ENCODE measurements around the gene ATP7B.

ATP7B gene

DNA sequence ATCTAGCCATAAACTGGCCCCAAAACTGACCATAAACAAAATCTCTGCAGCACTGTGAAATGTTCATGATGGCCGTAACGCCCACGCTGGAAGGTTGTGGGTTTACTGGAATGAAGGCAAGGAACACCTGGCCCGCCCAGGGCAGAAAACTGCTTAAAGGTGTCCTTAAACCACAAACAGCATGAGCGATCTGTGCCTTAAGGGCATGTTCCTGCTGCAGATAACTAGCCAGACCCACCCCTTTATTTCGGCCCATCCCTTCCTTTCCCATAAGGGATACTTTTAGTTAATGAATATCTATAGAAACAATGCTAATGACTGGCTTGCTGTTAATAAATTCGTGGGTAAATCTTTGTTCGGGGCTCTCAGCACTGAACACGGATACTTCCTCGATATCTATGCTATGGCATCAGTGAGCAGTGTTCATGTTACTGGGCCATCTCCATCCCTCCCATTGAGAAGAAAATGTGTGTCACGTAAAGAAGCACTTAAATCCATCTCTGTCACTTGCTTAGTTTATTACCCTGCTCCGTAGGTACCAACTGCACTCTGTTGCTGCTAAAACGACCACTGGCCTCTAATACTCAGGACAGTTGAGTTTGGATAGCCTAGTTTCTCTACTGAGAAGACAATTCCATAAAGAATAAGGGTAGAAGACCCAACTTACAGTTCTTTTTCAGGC lies 5.3 kb downstream of the ATP7B start:
- TF ChIP-seq, protein P1, sequence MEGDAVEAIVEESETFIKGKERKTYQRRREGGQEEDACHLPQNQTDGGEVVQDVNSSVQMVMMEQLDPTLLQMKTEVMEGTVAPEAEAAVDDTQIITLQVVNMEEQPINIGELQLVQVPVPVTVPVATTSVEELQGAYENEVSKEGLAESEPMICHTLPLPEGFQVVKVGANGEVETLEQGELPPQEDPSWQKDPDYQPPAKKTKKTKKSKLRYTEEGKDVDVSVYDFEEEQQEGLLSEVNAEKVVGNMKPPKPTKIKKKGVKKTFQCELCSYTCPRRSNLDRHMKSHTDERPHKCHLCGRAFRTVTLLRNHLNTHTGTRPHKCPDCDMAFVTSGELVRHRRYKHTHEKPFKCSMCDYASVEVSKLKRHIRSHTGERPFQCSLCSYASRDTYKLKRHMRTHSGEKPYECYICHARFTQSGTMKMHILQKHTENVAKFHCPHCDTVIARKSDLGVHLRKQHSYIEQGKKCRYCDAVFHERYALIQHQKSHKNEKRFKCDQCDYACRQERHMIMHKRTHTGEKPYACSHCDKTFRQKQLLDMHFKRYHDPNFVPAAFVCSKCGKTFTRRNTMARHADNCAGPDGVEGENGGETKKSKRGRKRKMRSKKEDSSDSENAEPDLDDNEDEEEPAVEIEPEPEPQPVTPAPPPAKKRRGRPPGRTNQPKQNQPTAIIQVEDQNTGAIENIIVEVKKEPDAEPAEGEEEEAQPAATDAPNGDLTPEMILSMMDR (IDR thresholded peaks at IDR 0.05; ENCODE audit: low read depth, low read length), result no peak
- no peak for TF ChIP-seq MYC (IDR thresholded peaks at IDR 0.05; ENCODE audit: low read depth, low read length)
- TF ChIP-seq POLR2A (IDR thresholded peaks at IDR 0.05; ENCODE audit: extremely low read depth, insufficient read length), result no peak
- TF ChIP-seq, protein P2, sequence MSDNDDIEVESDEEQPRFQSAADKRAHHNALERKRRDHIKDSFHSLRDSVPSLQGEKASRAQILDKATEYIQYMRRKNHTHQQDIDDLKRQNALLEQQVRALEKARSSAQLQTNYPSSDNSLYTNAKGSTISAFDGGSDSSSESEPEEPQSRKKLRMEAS (IDR thresholded peaks at IDR 0.05; ENCODE audit: low read depth, low read length), result no peak
- DNase-seq (ENCODE audit: low read depth), result no peak
- H3K4me3 ChIP-seq (ENCODE audit: low read depth, low read length), result no peak overlapping the region

DNA sequence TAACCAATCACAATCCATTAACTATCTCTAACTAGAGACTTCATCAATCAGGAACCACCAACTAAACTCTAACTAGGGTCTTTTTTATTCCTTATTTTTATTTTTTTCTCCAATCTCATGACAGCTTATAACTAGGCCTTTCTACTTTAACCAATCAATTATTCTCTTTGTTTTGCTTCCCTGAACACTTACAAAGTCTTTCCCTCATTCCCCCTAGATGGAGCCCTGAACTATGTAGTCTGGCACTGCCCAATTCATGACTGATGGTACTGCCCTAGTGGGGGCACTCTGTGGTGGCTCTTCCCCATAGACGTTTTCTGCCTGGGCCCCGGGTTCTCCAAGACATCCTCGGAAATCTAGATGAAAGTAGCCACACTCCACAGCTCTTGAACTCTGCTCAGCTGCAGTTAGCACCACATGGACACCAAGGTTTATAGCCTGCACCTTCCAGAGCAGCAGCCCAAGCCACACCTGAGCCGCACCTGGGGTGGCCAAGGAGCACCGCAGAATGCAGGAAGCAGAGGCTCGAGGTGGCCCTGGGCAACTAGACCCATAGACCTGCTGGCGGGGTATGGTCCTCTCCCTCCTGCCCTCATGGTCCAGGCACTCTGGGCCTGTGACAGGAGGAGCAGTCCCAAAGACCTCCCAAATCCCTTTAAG lies 6.6 kb downstream of the ATP7B start:
- no peak for TF ChIP-seq MYC (IDR thresholded peaks at IDR 0.05; ENCODE audit: low read depth, low read length)
- TF ChIP-seq, protein P1 (IDR thresholded peaks at IDR 0.05; ENCODE audit: low read depth, low read length), result no peak
- TF ChIP-seq, protein P2 (IDR thresholded peaks at IDR 0.05; ENCODE audit: low read depth, low read length), result no peak
- no peak for TF ChIP-seq POLR2A (IDR thresholded peaks at IDR 0.05; ENCODE audit: extremely low read depth, insufficient read length)
- no peak overlapping the region for H3K4me3 ChIP-seq (ENCODE audit: low read depth, low read length)
- DNase-seq (ENCODE audit: low read depth), result peak; percentile 25

DNA sequence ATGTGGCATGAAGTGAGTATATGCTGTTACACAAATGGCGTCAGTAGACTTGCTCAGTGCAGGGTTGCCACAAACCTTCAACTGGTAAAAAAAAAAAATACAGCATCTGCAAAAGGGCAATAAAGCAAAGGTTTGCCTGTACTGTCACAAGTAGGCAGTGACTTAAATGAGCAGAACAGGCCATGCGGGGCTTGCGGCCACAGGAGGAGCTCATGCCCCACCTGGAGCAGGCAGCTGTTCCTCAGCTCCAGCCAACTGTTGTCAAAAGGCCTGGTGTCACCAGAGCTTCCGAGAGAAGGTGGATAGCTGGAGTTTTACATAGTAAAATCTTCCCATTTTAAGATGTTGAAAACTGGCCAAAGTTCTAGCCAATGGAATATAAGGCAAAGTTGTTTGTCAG lies 7.7 kb downstream of the ATP7B start:
- DNase-seq (ENCODE audit: low read depth), result no peak
- H3K4me3 ChIP-seq (ENCODE audit: low read depth, low read length), result no peak overlapping the region
- TF ChIP-seq, protein P2 (IDR thresholded peaks at IDR 0.05; ENCODE audit: low read depth, low read length), result no peak
- no peak for TF ChIP-seq POLR2A (IDR thresholded peaks at IDR 0.05; ENCODE audit: extremely low read depth, insufficient read length)
- TF ChIP-seq MYC (IDR thresholded peaks at IDR 0.05; ENCODE audit: low read depth, low read length), result no peak
- TF ChIP-seq, protein P1 (IDR thresholded peaks at IDR 0.05; ENCODE audit: low read depth, low read length), result no peak

DNA sequence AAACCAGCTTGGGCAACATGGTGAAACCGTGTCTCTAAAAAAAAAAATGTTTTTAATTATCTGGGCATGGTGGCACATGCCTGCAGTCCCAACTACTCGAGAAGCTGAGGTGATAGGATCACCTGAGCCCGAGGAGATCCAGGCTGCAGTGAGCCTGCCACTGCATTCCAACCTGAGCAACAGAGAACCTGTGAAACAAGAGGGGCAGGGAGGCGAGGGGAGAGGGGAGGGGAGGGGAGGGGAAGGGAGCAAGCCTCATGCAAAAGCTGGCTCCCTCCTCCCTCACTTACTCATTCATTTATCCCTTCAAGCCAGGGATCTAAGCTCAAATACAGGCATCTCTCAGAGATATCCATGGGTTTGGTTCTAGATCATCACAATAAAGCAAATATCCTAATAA lies 8.9 kb downstream of the ATP7B start:
- H3K4me3 ChIP-seq (ENCODE audit: low read depth, low read length), result no peak overlapping the region
- TF ChIP-seq POLR2A (IDR thresholded peaks at IDR 0.05; ENCODE audit: extremely low read depth, insufficient read length), result no peak
- no peak for TF ChIP-seq MYC (IDR thresholded peaks at IDR 0.05; ENCODE audit: low read depth, low read length)
- TF ChIP-seq, protein P1 (IDR thresholded peaks at IDR 0.05; ENCODE audit: low read depth, low read length), result no peak
- TF ChIP-seq, protein P2 (IDR thresholded peaks at IDR 0.05; ENCODE audit: low read depth, low read length), result no peak

DNA sequence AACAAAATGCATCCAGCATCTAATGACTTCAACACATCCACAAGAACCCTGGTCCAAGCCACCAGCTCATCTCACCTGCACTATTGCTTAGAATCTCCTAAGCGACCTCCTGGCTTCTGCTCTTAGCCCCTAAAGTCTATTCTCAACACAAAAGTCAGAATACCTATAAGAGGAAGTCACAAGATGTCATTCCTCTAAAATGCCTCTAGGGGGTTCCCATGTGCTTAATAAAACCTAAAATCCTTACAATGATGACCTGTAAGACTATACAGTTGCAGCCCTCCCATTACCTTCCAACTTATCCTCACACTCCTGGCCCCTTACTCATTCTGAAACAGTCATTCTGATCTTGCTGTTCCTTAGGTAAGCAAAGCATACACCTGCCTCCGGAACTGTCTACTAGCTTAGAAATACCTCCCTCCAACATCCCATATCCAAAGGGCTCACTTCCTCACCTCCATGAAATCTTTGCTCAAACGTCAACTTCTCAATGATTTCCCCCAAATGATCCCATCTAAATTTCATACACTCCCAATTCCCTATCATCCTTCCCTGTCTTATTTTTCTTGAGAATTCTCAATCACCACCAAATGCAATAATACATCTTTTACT lies 10.0 kb downstream of the ATP7B start:
- TF ChIP-seq, protein P1 (IDR thresholded peaks at IDR 0.05; ENCODE audit: low read depth, low read length), result peak; percentile 67
- TF ChIP-seq, protein P2 (IDR thresholded peaks at IDR 0.05; ENCODE audit: low read depth, low read length), result peak; percentile 86
- peak; percentile 57; the same call in 1 of the 2 replicates for TF ChIP-seq MYC (IDR thresholded peaks at IDR 0.05; ENCODE audit: low read depth, low read length)
- no peak for TF ChIP-seq POLR2A (IDR thresholded peaks at IDR 0.05; ENCODE audit: extremely low read depth, insufficient read length)
- DNase-seq (ENCODE audit: low read depth), result peak; percentile 70
- H3K4me3 ChIP-seq (ENCODE audit: low read depth, low read length), result no peak overlapping the region

More for the DNA sequence above, 8.9 kb downstream of the ATP7B start:
- DNase-seq (ENCODE audit: low read depth), result no peak
